Hematopoietic multipotent progenitor cell (in vitro differentiated cells): ENCODE results near the gene ZNRF3. TPM values are rescaled to one million over a fixed set of nuclear protein-coding genes. Genes with fewer than 3 reads are reported as not detected.
A peak's percentile ranks its signal among the peaks of the same experiment; 100 is the strongest.
"Not testable (repeated sequence)": the region's sequence is repeated elsewhere in the genome, so short reads cannot be mapped to it uniquely, and the experiment has no call there.

Experiments used
- DNase-seq, 3 donors: peaks; one replicate each; pipeline ENCODE4 v3.0.0-alpha.2; 2011 to 2015; ENCODE audit warnings: low read depth in 2 of 3, low spot score in 2 of 3
- total RNA-seq: library from RNA; depleted of rRNA; stranded (reverse); fragments of >200 nt; gene quantifications from one replicate; pipeline ENCODE4 v1.2.3, GENCODE V29; 2012

The ZNRF3 gene
- total RNA-seq, 1 donor: 3.2 TPM

DNA sequence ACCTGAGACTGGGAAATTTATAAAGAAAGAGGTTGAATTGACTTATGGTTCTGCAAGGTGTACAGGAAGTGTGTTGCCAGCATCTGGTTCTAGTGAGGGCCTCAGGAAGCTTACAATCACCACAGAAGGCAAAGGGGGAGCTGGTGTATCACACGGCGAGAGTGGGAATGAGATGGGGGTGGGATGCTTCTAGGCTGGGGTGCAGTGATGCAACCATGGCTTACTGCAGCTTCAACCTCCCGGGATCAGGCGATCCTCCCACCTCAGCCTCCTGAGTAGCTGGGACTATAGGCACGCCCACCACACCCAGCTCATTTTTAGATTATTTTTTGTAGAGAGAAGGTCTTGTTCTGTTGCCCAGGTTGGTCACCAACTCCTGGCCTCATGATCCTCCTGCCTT, 117.3 kb downstream of the ZNRF3 start:
- DNase-seq: no peak

DNA sequence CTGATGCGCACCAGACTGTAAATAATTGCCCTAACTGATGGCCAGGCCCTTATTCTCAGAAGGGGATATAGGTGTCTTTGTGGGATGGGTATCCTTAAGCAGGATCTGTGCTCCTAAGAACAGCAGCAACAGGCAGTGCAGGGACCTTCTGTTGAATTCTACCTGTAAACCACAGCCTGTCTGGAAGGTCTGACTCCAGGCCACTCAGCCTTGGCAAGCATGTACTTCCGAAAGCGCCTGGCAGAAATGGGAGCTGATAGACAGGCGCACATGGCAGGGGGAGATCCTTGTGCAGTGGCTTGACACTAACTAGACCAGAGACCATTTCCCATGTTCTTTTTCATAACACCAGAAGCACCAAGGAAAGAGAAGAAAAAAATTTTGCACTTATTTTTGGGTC, 119.2 kb downstream of the ZNRF3 start:
- no peak for DNase-seq

DNA sequence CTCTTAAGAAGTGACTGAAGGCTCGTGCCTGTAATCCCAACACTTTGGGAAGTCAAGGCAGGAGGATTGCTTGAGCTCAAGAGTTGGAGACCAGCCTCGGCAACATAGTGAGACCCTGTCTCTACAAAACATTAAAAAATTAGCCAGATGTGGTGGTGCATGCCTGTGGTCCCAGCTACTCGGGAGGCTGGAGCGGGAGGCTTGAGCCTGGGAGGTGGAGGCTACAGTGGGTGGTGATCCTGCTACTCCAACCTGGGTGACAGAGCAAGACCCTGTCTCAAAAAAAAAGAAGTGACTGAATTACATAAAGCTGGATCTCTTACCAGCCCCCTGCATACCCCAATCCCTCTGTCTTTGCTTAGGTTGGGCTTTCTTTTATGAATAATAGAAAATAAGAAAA, 120.2 kb downstream of the ZNRF3 start:
- DNase-seq: no peak

DNA sequence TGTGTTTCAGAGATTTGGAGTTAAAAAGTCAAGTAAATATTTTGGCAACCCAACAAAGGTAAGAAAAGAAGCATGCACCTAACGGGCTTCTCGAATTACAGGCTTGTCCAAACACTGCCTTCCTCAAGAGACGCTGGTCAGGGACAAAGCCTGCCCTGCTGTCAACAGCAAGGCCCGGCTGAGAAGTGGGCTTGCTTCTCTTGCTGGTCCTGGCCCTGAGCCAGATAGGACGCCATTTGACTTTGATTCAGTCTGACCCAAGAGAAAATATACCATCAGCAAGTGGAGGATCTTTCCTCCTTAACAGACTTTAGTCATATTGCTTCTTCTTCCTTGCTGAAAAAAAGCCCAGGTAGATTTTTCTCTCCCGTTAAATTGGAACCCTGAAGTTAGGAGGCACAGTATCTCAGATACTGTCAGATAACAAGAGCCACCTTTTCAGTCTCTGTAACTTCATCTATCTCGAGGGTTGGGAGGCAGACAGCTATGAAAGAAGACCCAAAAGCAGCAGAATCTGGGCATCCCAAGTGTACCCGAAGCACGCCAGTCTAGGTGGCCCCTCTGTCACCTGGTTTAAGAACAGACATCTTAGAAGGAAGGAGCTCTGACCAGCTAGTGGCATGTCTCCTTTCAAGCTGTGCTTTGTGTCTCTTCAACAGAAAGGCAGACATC, 120.7 kb downstream of the ZNRF3 start:
- DNase-seq: no peak

DNA sequence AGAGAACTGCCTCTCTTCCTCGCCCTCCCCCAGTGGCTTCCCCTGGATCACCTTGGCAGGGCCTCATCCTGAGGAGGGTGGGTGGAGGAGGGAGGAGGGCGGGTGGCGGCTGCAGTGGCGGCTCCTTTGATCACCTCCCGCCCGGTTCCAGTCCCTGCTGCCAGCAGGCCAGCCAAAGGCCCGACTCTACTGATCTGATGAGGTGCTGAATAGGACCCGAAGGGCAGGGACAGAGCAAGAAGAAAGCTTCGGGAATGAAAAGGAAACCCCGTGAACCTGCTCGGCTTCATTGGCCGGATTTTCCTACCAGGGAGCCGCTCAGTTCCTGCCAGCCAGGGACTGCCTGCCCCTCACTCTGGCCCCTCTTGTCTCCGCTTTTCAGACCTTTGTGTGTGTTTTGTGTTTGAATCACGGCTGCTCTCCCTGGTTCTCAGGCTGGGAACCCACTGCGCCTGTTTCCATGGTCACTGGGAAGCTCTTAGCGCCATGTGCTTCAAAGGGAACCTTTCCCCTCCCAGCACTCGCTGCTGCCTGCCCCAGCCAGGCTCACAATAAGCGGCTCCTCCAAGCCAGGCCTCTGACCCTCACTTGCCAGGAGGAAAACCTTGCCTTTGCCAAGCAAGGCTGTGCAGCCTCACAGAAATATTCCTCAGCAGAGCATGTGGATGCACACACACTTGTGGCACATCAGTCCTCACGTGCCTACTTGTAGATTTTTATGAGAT, 121.4 kb downstream of the ZNRF3 start:
- DNase-seq: peak in 1 of 3 donors; percentile 12

DNA sequence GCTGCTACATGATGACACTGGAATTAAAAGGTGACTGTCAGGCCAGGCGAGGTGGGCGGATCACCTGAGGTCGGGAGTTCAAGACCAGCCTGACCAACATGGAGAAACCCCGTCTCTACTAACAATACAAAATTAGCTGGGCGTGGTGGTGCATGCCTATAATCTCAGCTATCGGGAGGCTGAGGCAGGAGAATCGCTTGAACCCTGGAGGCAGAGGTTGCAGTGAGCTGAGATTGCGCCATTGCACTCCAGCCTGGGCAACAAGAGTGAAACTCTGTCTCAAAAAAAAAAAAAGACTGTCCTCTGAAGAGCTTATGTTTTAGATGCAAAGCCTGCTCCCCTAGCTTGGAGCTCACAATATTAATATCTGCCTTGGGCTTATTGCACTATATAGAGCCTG, 122.4 kb downstream of the ZNRF3 start:
- DNase-seq: not testable (repeated sequence)

DNA sequence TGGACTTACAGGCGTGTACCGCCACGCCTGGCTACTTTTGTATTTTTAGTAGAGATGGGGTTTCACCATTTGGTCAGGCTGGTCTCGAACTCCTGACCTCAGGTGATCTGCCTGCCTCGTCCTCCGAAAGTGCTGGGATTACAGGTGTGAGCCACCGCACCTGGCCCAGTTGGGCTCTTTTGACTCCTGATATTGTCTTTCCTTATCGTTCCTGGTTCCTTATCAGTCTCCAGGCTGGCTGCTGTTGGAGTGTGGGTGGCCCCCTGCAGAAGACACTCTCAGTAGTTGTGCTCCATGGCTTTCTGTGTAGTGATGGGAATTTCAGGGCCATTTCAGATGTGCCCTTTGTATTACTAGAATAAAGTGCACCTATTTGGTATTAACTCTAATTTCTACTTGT, 123.0 kb downstream of the ZNRF3 start:
- DNase-seq: no peak

DNA sequence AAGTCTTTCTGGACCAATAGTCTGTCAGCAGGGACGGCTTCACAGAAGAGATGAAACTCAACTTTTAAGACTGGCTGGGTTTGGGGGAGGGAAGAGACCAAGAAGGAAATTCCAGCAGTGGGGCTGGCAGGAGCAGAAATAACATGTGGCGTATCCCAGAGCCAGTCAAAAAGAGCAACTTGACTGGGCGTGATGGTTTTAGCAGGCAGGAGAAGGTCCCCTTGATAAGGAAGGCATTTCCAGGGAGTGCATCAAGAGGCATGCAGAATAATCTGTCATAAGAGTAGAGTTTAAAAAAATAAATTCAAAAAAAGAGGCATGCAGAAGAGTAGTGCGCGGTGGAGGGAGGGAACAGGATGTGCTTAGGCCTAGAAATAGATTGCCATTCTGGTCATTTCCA, 125.8 kb downstream of the ZNRF3 start:
- no peak for DNase-seq

DNA sequence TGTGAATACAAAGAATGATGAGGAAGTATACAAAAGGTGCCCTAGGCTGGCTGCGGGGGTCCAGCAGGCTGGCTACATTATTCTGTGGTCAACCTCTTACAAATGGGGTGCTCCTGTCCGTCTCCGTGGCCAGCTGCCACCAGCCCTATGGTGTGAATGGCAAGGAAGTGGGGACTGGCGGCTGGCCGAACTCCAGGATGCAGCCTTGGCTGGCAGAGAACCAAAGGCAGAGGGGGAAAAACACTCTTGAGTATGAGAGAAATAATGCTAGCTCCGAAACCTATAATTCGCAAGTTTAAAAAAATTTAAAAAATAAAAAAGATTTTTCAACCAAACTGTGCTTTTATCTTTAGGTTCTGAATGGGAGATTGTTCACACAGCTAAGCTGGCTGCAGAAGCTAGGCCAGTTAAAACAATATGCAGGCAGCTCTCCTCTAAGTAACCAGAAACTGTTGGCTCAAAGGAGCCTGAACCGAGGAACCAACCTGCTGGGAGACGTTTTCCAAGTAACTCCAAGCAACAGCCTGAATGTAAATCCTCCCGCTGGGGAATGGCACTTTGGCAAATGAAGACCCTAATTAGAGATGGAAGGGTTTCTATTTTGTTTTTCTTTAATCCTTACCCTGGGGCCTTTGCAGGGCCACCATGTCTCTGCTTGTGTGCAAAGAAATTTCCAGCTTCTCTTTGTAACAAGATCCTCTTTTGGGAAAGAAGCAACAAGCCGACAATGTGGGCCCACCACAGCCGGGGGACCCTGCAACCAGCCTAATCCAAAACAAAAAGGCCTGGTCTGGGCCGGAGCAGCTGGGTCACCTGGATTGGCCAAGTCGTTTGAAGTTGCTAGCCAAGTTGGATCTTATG, 128.1 kb downstream of the ZNRF3 start:
- DNase-seq: no peak

DNA sequence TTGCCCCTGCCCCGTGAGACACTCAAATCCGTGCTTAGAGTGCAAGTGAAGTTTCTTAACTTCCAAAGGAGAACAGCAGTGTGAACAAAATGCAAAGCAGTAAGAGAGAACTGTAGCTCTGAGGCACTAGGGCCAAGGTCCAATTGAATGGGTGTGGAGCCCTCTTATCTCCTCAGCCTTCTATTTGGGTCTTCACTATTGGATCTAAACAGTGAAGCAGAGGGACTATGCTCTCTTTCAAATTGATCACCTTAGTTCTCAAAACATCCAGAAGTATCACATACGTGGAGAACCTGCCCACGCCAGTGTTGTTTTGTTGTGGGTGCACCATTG, 128.7 kb downstream of the ZNRF3 start:
- no peak for DNase-seq

DNA sequence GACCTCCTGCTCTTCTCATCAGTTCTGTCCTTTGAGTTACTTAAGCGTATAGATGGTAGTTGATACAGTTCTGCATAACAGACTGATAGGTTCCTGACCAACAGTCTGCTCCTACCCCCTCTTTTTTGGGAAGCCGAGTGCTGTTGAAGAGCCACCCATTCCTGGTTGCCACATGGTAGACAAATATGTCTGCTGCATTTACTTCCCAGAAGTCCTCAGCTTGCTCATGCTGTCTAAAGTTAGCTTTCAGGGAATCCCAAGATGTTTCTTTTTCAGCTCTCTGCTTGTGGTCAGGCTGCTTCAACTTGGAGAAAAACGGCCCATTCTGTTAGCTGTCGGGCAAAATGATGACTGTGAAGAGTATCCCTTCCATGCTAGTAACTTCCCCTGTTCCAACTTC, 129.6 kb downstream of the ZNRF3 start:
- DNase-seq: no peak

DNA sequence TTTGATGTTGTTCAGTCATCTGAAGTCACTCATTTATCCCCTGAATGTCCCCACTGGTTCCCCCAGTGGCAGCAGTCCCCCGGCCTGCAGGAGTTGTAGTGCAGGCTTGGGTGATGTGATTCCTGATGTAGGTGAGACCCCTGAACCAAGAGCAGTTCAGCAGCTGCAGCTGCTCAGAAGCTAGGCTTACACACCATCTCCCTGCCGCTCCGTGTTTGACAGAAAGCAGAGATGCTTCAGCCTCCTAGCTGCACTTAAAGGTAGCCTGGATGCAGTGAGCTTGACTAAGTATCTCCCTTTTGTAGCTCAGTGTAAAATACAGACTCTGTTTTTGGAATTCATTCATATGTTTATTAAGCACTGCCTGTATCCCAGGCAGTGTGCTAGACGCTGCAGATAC, 130.9 kb downstream of the ZNRF3 start:
- no peak for DNase-seq

DNA sequence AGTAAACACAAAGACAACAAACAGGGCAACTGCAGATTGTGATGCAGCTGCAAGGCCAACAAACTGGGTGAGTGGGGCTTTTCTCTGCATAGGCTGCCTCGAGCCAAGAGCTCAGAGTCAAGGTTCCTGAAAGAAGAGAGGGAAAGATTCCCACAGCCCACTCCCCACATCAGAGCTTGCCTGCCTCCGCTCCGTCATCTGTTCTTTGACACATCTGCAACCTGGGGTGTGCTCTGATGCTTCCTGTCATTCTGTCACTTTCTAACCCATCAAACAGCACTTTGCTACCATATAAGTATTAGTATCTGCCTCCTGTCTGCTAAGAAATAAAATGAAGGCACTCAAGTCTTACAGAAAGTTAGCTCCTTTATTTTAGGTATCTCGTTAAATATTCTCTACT, 131.4 kb downstream of the ZNRF3 start:
- DNase-seq: no peak

DNA sequence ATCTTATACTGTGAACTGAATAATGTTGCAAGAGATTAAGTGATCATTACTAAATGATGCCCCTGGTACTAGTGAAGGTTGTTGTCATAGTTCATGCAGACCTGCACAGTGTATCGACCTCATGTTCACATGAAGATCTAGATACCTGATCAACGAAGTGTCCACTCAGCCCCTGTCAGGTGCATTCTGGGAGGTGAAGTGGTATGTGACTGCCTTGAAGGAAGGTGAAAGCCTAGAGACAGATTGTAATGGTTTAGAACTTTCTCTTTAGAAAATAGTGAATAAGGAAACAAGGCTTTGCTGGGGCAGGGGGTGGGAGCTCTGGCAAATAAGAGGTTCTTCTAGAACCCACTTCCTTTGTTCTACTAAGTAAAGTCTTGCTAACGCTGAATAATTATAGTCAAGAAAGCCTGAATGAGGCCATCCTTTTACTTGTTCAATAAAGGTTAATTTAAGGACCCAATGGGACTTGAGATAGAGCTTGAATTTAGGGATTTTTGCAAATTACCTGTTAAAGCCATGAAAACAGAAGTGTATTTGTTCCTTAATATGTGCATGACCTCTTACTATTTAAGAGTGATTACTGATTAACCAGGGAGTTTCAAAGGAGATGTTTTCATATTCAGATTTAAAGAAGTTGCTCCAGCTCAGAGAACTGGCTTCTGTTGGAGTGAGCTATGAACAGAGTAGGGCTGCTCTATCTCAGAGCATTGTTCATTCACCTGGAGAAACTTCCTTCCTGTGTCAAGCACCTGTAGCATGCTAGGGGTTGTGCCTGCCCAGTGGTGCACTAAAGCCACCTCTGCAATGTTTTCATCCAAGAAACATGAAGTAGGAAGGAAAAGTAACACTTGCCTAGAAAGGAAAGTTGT, 132.9 kb downstream of the ZNRF3 start:
- no peak for DNase-seq

DNA sequence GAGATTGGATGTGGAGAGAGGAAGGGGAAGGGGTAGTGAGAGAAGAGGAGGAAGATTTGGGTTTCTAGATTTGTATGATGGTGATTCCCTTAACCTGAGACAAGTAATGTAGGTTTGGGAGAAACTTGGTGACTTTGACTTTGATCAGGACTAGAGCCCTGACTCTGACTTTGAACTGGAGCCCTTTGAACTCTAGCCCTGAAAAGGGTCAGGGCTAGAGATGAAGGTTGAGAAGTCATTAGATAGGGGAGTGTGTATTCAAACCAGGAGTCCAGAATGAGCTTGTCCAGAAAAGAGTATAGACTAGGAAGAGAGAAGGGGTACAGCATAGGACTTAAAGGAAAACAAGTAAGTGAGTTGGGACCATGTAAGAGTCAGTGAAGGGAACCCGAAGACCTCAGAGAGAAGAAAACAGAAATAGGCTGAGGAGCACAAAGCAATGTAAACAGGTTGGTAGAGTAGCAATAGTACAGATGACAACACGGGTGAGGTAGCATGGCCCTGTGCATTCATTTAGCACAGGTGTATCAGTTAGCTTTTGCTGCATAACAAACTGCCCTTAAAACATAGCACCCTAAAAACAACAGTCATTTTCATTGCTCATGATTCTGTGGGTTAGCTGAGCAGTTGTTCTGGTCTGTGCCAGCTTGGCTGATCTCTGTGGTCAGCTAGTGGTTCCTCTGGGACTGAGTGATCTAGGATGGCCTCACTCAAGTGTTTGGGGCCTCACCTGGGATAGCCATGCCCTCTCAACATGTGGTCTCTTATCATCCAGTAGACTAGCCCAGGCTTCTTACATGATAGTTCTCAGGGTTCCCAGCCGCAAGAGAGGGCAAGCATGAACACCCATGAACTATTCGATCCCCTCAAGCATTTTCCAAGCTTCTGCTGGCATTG, 135.2 kb downstream of the ZNRF3 start:
- no peak for DNase-seq

DNA sequence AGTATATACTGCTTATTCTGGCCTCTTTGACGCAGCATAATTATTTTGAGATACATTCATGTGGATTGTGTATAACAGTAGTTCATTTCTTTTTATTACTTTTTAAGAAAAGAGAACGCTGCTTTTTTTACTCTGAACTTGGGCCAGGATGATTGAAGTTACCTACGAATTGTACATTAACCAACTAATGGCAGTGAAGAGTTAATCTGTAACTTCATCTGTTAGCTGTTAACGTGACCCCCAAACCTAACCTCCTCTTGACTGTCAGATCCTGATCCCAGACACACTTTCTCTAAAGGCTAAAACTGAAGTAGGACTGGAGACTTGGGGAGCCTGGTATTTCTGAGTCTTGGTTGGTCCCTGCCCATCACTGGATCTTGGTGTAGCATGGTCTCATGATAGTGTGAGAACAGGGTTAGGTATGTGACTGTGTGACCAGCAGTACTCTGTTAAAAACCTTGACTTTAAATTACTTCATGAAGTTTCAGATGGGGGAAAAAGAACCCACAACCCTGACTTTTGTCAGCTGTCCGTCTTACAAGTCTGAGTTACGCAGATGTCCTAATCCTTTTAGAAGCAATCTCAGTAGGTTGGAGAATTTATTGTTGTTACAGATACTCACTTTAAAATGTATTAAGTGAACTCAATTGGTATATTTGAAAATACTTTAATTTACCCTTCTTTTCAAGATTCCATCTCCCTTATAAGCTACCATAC, 138.9 kb downstream of the ZNRF3 start:
- DNase-seq: no peak

DNA sequence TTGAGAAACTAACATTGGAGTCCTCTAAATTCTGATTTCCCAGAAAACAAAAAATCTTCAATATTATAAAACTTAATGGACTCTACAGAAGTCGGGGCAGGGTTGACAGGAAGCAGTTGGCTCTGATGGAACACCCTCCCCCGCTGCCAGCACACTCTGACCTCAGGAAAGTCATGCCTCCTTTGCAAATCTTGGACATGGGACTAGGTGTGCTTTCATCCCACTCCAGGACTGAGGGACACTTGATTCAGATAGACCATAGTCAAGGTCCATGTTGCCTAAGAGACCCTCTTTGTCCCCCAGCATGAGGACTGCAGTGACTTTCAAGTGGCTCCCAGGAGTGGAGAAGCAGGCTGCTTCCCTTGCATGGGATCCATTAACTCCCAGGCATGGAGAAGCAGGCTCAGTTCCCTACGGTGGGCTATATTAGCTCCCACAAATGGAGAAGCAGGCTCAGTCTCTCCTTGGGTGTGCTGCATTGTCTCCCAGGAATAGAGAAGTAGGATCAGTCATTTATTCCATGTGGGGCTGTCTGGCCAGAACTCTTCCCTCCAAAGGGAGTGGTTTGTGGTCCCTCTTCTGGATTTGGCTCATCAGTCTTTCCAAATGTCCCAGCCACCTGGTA, 139.9 kb downstream of the ZNRF3 start:
- no peak for DNase-seq

DNA sequence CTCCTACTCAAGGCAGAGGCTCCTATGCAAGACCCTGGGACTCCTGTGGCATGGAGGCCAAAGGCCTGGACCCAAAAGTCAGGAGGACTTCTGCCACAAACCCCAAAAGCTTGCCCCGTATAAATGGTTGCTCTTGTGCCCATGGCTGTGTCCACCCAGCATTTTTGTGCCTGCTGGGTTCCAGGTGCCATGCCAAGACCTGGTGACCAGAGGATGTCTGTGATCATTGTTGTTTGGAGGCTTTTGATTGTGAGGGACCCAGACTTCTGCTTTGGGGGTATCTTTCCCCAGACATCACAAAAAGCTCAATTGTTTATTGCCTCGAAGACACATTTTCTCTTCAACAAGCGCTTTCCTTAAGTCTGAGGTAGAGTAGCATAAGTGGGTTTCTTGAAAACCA, 143.2 kb downstream of the ZNRF3 start:
- no peak for DNase-seq

DNA sequence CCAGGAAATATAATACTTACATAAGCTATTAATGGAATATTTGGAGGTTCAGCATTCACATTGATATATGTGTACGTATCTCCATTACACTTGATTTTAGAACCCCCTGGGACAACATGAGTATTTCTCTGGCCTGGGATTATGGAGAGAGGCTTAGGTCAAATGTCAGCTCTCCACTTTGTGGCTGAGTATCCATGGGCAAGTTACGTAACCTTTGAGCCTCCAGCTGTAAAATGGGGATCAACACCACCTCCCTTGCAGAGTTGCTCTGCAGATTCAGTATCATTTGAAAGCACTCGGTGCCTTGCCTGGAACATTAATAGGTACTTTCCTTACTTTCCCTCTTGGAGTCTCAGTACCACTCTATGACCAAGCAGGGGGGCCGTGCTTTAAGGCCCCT, 145.1 kb downstream of the ZNRF3 start:
- no peak for DNase-seq
